ENCODE results near the gene PKNOX2. TPM values are rescaled to one million over a fixed set of nuclear protein-coding genes. Genes with fewer than 3 reads are reported as not detected.

Gene PKNOX2
- total RNA-seq, 1 donor from 2014 or later: 34.9 TPM

DNA sequence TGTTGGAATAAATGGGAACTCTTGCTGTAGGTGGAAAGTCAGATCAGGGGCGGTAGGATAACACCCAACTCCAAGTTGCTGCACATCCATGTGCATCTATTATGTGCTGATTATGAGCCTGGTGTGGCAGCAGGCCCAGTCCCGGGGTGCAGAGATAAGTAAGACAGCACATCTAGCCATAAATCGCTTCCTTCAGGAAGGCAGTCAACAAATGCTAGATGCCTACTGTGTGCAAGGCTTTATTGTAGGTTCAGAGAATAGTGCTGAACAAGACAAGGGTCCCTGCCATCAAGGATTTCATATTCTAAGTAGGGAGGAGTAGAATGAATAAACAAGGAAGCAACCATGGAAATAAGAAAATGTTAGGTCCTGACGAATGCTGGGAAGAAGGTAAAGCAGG is 110.2 kb downstream of the PKNOX2 start:
- Mint-ChIP-seq H3K27me3 (ENCODE audit: low read depth) (no peaks in the 10 kb centered on the region), H3K36me3 (ENCODE audit: low read depth) (no peaks in the 10 kb centered on the region), H3K9me3 (ENCODE audit: low read depth) (no peaks in the 10 kb centered on the region), H3K27ac (ENCODE audit: unreplicated experiment) (no peak overlapping the region), H3K4me3 (ENCODE audit: unreplicated experiment) (no peak overlapping the region), H3K4me1 (ENCODE audit: low read depth) (peaks cover 43% of the 10 kb centered on the region)
- TF ChIP-seq, protein P1, sequence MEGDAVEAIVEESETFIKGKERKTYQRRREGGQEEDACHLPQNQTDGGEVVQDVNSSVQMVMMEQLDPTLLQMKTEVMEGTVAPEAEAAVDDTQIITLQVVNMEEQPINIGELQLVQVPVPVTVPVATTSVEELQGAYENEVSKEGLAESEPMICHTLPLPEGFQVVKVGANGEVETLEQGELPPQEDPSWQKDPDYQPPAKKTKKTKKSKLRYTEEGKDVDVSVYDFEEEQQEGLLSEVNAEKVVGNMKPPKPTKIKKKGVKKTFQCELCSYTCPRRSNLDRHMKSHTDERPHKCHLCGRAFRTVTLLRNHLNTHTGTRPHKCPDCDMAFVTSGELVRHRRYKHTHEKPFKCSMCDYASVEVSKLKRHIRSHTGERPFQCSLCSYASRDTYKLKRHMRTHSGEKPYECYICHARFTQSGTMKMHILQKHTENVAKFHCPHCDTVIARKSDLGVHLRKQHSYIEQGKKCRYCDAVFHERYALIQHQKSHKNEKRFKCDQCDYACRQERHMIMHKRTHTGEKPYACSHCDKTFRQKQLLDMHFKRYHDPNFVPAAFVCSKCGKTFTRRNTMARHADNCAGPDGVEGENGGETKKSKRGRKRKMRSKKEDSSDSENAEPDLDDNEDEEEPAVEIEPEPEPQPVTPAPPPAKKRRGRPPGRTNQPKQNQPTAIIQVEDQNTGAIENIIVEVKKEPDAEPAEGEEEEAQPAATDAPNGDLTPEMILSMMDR (IDR thresholded peaks at IDR 0.05): no peak
- no peak for DNase-seq (ENCODE audit: low spot score)

DNA sequence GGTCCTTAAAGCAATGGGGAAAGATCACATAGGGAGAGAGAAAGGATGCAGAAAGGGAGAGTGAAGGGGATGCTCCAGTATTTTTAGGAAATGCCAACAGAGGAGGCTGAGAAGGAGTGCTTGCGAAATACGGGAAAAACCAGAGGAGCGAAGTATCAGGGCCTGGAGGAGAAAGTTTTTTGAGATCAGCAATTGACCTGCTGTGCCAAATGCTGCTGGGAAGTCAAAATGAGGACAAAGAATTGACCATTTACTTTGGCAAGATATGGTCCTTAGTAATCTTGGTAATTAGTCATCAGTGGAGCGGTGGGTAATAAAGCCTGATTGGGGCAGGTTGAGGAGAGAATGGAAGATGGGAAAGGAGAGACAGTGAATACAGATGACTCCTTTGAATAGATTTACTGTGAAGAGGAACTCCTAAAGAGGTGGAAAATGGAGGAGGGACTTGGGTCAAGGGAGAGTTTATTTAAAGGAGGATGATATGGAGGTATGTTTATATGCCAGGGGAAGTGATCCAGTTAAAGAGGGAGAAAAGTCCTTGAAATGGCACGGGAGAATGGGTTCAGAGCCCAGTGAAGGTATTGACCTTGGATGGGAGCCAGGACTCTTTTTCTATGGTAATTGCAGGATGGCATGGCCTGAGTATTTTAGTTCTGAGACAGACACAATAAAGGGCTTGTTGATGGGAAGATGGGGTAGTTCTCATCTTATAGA is 111.5 kb downstream of the PKNOX2 start:
- TF ChIP-seq, protein P1 (IDR thresholded peaks at IDR 0.05): no peak
- no peak for DNase-seq (ENCODE audit: low spot score)
- no peak overlapping the region for H3K4me3 Mint-ChIP-seq (ENCODE audit: unreplicated experiment)
- no peaks in the 10 kb centered on the region for H3K27me3 Mint-ChIP-seq (ENCODE audit: low read depth)
- no peak overlapping the region for H3K27ac Mint-ChIP-seq (ENCODE audit: unreplicated experiment)
- H3K9me3 Mint-ChIP-seq (ENCODE audit: low read depth): no peaks in the 10 kb centered on the region
- no peaks in the 10 kb centered on the region for H3K36me3 Mint-ChIP-seq (ENCODE audit: low read depth)
- H3K4me1 Mint-ChIP-seq (ENCODE audit: low read depth): peaks cover 30% of the 10 kb centered on the region

DNA sequence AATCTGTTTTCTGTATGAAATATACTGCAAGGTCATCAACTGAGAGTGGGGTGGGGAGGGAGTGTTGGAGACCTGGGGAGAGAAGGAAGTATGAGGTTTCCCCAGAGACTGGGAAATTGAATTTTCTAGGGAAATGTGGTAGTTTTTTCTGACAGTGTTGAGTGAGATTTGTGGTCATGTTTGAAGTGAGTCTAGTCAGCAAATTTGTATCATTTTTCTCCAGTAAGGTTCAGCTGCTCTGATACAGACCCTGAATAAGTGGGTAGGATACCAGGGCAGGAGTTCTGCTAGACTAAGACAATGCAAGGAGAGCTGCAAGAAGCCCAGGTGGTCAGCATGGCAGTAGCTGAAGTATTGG is 112.0 kb downstream of the PKNOX2 start:
- DNase-seq (ENCODE audit: low spot score): no peak
- Mint-ChIP-seq H3K4me3 (ENCODE audit: unreplicated experiment) (no peak overlapping the region), H3K27me3 (ENCODE audit: low read depth) (no peaks in the 10 kb centered on the region), H3K36me3 (ENCODE audit: low read depth) (no peaks in the 10 kb centered on the region), H3K4me1 (ENCODE audit: low read depth) (peaks cover 29% of the 10 kb centered on the region), H3K27ac (ENCODE audit: unreplicated experiment) (no peak overlapping the region), H3K9me3 (ENCODE audit: low read depth) (no peaks in the 10 kb centered on the region)
- TF ChIP-seq, protein P1 (IDR thresholded peaks at IDR 0.05): no peak

DNA sequence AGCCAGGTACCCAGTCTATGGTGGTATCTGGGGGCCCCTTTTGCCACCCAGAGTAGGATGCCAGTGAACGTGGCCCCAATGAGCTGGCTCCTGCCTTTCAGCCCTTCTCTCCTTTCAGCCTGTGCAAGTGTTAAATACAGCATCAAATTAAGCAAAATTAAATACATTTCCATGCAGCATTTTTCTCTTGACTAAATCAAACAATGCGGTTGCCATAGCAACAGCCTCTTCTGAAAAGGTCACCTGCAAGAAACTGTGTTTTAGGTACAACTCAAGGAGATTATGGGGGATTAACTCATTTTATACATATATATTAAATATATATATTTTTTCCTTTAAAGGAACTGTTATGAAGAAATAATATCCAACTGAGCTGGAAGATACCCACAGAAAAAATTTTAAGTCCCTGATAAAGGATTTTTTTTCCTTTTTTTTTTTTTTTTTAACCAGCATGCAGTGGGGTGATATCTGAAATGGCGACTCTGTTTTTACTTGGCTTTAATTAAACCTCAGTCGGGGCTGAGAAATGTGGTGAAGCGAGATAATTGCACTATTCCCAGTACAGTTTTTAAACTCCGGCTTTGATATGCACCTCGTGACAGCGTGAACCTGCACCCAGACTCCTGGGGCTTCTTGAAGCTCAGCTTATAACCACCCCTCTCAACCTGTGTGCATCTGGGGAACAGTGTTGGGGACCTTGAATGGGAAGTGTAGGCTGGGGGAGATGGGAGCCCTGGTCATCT is 115.3 kb downstream of the PKNOX2 start:
- Mint-ChIP-seq H3K36me3 (ENCODE audit: low read depth) (peaks cover 4% of the 10 kb centered on the region), H3K9me3 (ENCODE audit: low read depth) (no peaks in the 10 kb centered on the region), H3K4me1 (ENCODE audit: low read depth) (peaks cover 16% of the 10 kb centered on the region), H3K27ac (ENCODE audit: unreplicated experiment) (no peak overlapping the region), H3K27me3 (ENCODE audit: low read depth) (no peaks in the 10 kb centered on the region), H3K4me3 (ENCODE audit: unreplicated experiment) (no peak overlapping the region)
- TF ChIP-seq, protein P1 (IDR thresholded peaks at IDR 0.05): no peak
- no peak for DNase-seq (ENCODE audit: low spot score)

DNA sequence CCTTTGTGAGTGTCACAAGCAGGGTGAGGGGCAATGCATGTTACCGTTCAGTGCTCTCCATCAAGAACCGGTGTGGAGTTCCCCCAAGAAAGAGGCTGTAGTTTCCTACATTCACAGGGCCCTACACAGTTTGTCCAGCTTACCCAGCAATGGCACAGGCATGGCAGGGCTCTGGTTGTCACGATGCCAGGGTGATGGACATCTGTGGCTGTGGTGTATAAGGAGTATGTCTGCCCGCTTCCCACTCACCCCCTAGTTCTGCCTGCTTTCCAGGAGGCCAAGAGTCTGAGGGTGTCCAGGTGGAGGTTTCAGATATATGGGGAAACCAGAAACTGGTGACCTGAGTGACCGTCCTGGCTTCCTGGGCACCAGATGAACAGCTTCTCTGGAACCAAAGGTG is 116.1 kb downstream of the PKNOX2 start:
- TF ChIP-seq, protein P1 (IDR thresholded peaks at IDR 0.05): no peak
- H3K4me3 Mint-ChIP-seq (ENCODE audit: unreplicated experiment): no peak overlapping the region
- H3K4me1 Mint-ChIP-seq (ENCODE audit: low read depth): peaks cover 16% of the 10 kb centered on the region
- H3K9me3 Mint-ChIP-seq (ENCODE audit: low read depth): no peaks in the 10 kb centered on the region
- no peak for DNase-seq (ENCODE audit: low spot score)
- H3K36me3 Mint-ChIP-seq (ENCODE audit: low read depth): peaks cover 4% of the 10 kb centered on the region
- H3K27me3 Mint-ChIP-seq (ENCODE audit: low read depth): no peaks in the 10 kb centered on the region
- no peak overlapping the region for H3K27ac Mint-ChIP-seq (ENCODE audit: unreplicated experiment)
